Naive thymus-derived CD8-positive, alpha-beta T cell (primary cell): Measurements from ENCODE around the gene SLC25A21. TPM values are rescaled to one million over a fixed set of nuclear protein-coding genes. Genes with fewer than 3 reads are reported as not detected.
"Not testable (repeated sequence)": the region's sequence is repeated elsewhere in the genome, so short reads cannot be mapped to it uniquely, and the experiment has no call there.

Source experiments
- ATAC-seq, 2 donors: fragments of 150-1000 bp; cut with Tn5 transposase in 1 of 2; sonication (Bioruptor Pico), chemical (Tn5 transposase) in 1 of 2; 1 replicate in 1 of 2; 2 replicates in 1 of 2; pipeline ENCODE4 v1.10.0; 2021; ENCODE audit warnings: mild to moderate bottlenecking in 2 of 2, moderate library complexity in 2 of 2
- POLR2A ChIA-PET: fragments of 350-600 bp; sonication (Branson Sonifier 250); formaldehyde crosslinking; loops from one replicate; lab custom pipeline; 2021; ENCODE audit warnings: antibody characterized with exemption; lab: Charles Lee
- DNase-seq, 10 donors: peaks; one replicate each; pipeline versions ENCODE4 v3.0.0 to v3.0.0-alpha.2; 2020 to 2022
- H3K27ac Mint-ChIP-seq, 10 donors: one replicate each; pipeline ENCODE4 v1.8.0; 2020 to 2022; ENCODE audit warnings: mild to moderate bottlenecking in 10 of 10, mixed read lengths in 10 of 10, moderate library complexity in 4 of 10, inconsistent platforms in 1 of 10
- H3K27me3 Mint-ChIP-seq, 5 donors: one replicate each; pipeline ENCODE4 v1.8.0; 2021 to 2022; ENCODE audit warnings: mixed read lengths in 5 of 5
- H3K36me3 Mint-ChIP-seq, 3 donors: one replicate each; pipeline ENCODE4 v1.8.0; 2020 to 2022; ENCODE audit warnings: mixed read lengths in 3 of 3, mild to moderate bottlenecking in 2 of 3, inconsistent platforms in 1 of 3
- H3K4me1 Mint-ChIP-seq, 4 donors: one replicate each; pipeline ENCODE4 v1.8.0; 2021 to 2022; ENCODE audit warnings: mixed read lengths in 4 of 4
- H3K4me3 Mint-ChIP-seq, 10 donors: one replicate each; pipeline ENCODE4 v1.8.0; 2020 to 2022; ENCODE audit warnings: mild to moderate bottlenecking in 10 of 10, mixed read lengths in 10 of 10, moderate library complexity in 6 of 10, inconsistent platforms in 1 of 10
- H3K9me3 Mint-ChIP-seq, 9 donors: one replicate each; pipeline ENCODE4 v1.8.0; 2020 to 2022; ENCODE audit warnings: mixed read lengths in 9 of 9, mild to moderate bottlenecking in 3 of 9, inconsistent platforms in 1 of 9, moderate library complexity in 1 of 9
- polyA plus RNA-seq, 3 donors: library from polyadenylated mRNA; unstranded; fragments of 300-500 nt; fragmentation: Illumina TruSeq; gene quantifications; one replicate each; pipeline ENCODE4 v1.2.3, GENCODE V29; 2021
- total RNA-seq, 8 experiments: library from RNA in 2 of 8; stranded (reverse) in 2 of 8; gene quantifications; one replicate each; pipeline ENCODE4 v1.2.3 and lab custom pipeline; 2021 to 2026

Gene SLC25A21
- total and polyA plus RNA-seq, 5 experiments from 2014 or later = not detected

DNA sequence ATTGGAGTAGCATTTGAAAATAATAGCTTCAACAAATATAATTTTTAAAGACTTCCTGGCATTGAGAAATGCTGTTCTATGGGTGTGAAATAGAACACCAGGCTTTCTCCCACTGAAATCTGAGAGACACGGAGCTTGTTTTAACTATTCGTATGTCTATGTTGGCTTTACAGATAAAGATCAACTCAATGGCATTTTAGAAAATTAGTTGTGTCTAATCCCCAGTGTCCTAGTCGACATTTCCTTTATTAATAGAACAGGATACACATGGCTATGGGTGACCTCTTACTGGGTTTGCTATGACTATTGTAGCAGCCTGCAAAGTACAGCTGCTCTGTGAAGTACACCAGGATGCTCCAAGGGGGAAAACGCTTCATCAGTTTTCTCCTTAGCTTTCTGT lies 159.3 kb downstream of the SLC25A21 start:
- POLR2A ChIA-PET = no interaction called here
- no peak for ATAC-seq
- H3K27me3 Mint-ChIP-seq = no peaks in the 10 kb centered on the region

DNA sequence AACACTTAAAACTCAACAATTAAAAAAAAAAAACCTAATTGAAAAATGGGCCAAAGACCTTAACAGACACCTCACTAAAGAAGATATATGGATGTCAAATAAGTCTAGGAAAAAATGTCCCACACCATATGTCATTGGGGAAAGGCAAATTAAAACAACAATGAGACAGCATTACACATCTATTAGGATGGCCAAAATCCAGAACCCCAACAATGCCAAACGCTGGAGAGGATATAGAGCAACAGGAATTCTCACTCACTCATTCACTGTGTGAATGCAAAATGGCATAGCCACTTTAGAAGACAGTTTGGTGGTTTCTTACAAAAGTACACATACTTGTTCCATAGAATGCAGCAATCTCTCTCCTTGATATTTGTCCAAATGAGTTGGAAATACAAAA lies 173.7 kb downstream of the SLC25A21 start:
- no peaks in the 10 kb centered on the region for H3K4me1 Mint-ChIP-seq
- POLR2A ChIA-PET = no interaction called here
- no peak overlapping the region for H3K27ac Mint-ChIP-seq
- peaks cover 0 to 5% (median 0%) of the 10 kb centered on the region in 5 donors for H3K27me3 Mint-ChIP-seq
- ATAC-seq (no peak), DNase-seq (no peak)
- H3K9me3 Mint-ChIP-seq = peaks cover 0 to 17% (median 3%) of the 10 kb centered on the region in 9 donors
- no peak overlapping the region for H3K4me3 Mint-ChIP-seq
- H3K36me3 Mint-ChIP-seq = no peaks in the 10 kb centered on the region

More for the DNA sequence above, 159.3 kb downstream of the SLC25A21 start:
- Mint-ChIP-seq H3K9me3 (peaks cover 0 to 10% (median 7%) of the 10 kb centered on the region in 9 donors), H3K27ac (no peak overlapping the region), H3K4me3 (no peak overlapping the region), H3K4me1 (no peaks in the 10 kb centered on the region), H3K36me3 (no peaks in the 10 kb centered on the region)
- no peak for DNase-seq

GRCh38 chr14:36997843-36998242 lies 174.6 kb downstream of the SLC25A21 start:
- H3K9me3 Mint-ChIP-seq = peaks cover 0 to 17% (median 3%) of the 10 kb centered on the region in 9 donors
- H3K36me3 Mint-ChIP-seq = no peaks in the 10 kb centered on the region
- no peak overlapping the region for H3K4me3 Mint-ChIP-seq
- POLR2A ChIA-PET = no interaction called here
- no peaks in the 10 kb centered on the region for H3K4me1 Mint-ChIP-seq
- ATAC-seq = no peak
- peaks cover 0 to 5% (median 0%) of the 10 kb centered on the region in 5 donors for H3K27me3 Mint-ChIP-seq
- H3K27ac Mint-ChIP-seq = no peak overlapping the region
- DNase-seq = no peak

- DNase-seq = no peak
- peaks cover 0 to 17% (median 3%) of the 10 kb centered on the region in 9 donors for H3K9me3 Mint-ChIP-seq
- no peak overlapping the region for H3K4me3 Mint-ChIP-seq
- POLR2A ChIA-PET = no interaction called here
- no peak for ATAC-seq
- no peaks in the 10 kb centered on the region for H3K4me1 Mint-ChIP-seq
- H3K27ac Mint-ChIP-seq = no peak overlapping the region
- peaks cover 0 to 5% (median 0%) of the 10 kb centered on the region in 5 donors for H3K27me3 Mint-ChIP-seq
- no peaks in the 10 kb centered on the region for H3K36me3 Mint-ChIP-seq
These were observed 175.4 kb downstream of the SLC25A21 start for GRCh38 chr14:36996857-36997590.

- no peak for ATAC-seq
- POLR2A ChIA-PET = no interaction called here
- peaks cover 0 to 5% (median 0%) of the 10 kb centered on the region in 5 donors for H3K27me3 Mint-ChIP-seq
- H3K9me3 Mint-ChIP-seq = peaks cover 0 to 17% (median 3%) of the 10 kb centered on the region in 9 donors
- no peak overlapping the region for H3K27ac Mint-ChIP-seq
- H3K4me1 Mint-ChIP-seq = no peaks in the 10 kb centered on the region
- no peaks in the 10 kb centered on the region for H3K36me3 Mint-ChIP-seq
- H3K4me3 Mint-ChIP-seq = no peak overlapping the region
- DNase-seq = no peak
These were observed 176.1 kb downstream of the SLC25A21 start for GRCh38 chr14:36996133-36996856.

- DNase-seq = no peak
- no peak overlapping the region for H3K4me3 Mint-ChIP-seq
- H3K36me3 Mint-ChIP-seq = no peaks in the 10 kb centered on the region
- POLR2A ChIA-PET = no interaction called here
- no peak for ATAC-seq
- H3K27me3 Mint-ChIP-seq = no peaks in the 10 kb centered on the region
- H3K4me1 Mint-ChIP-seq = no peaks in the 10 kb centered on the region
- no peak overlapping the region for H3K27ac Mint-ChIP-seq
- peaks cover 0 to 3% (median 0%) of the 10 kb centered on the region in 9 donors for H3K9me3 Mint-ChIP-seq
These were observed 182.6 kb downstream of the SLC25A21 start for GRCh38 chr14:36989806-36990205.

DNA sequence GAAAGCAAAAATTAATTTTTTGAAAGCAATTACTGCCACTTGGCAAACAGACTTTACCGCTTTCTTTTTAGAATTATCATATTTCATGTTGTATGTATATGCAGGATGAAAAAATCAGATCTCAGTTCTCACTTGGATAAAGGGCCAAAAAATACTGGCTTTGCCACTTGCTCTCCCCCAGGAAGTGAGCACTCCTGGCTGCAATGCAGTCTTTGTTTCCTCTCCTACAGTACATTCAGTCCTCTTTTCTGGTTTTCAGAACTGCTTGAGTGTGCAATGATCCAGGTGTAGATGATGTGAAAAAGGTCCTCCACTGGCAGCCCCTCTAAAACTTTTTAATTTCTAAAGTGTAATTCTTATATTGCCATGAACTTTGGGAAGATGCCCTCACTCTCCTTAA lies 183.4 kb downstream of the SLC25A21 start:
- DNase-seq (no peak), ATAC-seq (no peak)
- POLR2A ChIA-PET = no interaction called here
- Mint-ChIP-seq H3K27ac (no peak overlapping the region), H3K36me3 (no peaks in the 10 kb centered on the region), H3K9me3 (peaks cover 0 to 3% (median 0%) of the 10 kb centered on the region in 9 donors), H3K27me3 (no peaks in the 10 kb centered on the region), H3K4me3 (no peak overlapping the region), H3K4me1 (no peaks in the 10 kb centered on the region)

- no peak overlapping the region for H3K4me3 Mint-ChIP-seq
- DNase-seq (no peak), ATAC-seq (no peak)
- H3K27ac Mint-ChIP-seq = no peak overlapping the region
- H3K36me3 Mint-ChIP-seq = no peaks in the 10 kb centered on the region
- H3K9me3 Mint-ChIP-seq = peaks cover 0 to 7% (median 0%) of the 10 kb centered on the region in 9 donors
- H3K27me3 Mint-ChIP-seq = no peaks in the 10 kb centered on the region
- POLR2A ChIA-PET = no interaction called here
- no peaks in the 10 kb centered on the region for H3K4me1 Mint-ChIP-seq
These were observed 183.8 kb downstream of the SLC25A21 start for GRCh38 chr14:36988568-36988967.

DNA sequence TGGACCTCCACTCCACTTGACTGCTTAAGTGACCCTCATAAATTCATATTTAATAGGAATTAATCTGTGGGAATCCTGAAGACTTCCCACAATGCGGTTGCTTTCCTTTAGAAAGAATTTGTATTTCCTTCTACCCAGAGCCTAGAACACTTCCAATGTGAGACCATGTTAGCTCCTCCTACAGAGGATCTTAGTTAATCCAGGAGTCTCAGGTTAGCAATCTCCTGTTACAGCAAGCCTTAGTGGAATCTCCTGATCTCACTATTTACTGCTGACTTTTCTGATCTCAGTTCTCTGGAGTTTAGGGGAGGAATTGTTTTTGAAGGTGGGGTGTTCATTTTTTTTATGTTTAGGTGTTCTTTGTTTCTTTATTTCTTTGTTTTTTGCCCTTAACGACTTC lies 186.0 kb downstream of the SLC25A21 start:
- Mint-ChIP-seq H3K9me3 (peaks cover 0 to 7% (median 3%) of the 10 kb centered on the region in 9 donors), H3K4me3 (no peak overlapping the region), H3K27ac (no peak overlapping the region), H3K36me3 (no peaks in the 10 kb centered on the region), H3K4me1 (no peaks in the 10 kb centered on the region), H3K27me3 (no peaks in the 10 kb centered on the region)
- no peak for DNase-seq
- POLR2A ChIA-PET = no interaction called here
- no peak for ATAC-seq

DNA sequence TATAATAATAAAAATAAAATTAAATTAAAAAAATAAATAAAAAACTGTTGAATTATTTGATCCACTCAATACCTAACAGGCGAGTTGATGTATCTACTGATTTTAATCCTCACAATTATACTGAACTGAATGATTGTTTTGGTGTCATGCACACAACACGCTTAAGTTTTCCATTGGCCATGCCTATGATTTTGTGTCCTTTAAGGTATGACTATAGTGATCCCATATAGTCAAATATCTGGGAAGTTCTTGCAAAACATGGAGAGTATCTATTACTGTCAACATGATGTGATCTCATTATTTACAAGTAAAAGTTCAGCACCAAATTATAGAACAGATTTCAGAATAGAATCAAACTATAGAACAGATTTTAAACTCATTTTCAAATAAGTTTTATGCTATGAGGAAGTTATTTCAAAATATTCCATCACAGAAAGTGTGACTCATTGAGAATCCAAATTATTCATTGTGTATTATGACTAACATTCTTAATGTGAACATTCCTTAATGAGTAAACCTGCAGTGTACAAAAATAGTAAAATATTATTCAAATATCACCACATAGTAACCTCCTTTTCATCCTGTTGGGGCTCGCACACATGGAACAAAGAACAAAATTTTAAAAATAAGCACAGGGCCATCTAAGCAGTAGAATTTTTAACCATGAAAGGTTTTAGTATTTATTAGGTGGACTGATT lies 190.4 kb downstream of the SLC25A21 start:
- peaks cover 0 to 9% (median 4%) of the 10 kb centered on the region in 9 donors for H3K9me3 Mint-ChIP-seq
- H3K27me3 Mint-ChIP-seq = no peaks in the 10 kb centered on the region
- H3K27ac Mint-ChIP-seq = no peak overlapping the region
- POLR2A ChIA-PET = no interaction called here
- peaks cover 0 to 2% (median 0%) of the 10 kb centered on the region in 3 donors for H3K36me3 Mint-ChIP-seq
- H3K4me1 Mint-ChIP-seq = no peaks in the 10 kb centered on the region
- DNase-seq (no peak), ATAC-seq (no peak)
- no peak overlapping the region for H3K4me3 Mint-ChIP-seq

- H3K4me1 Mint-ChIP-seq, ATAC-seq, H3K36me3 Mint-ChIP-seq, H3K27me3 Mint-ChIP-seq, H3K27ac Mint-ChIP-seq, POLR2A ChIA-PET, DNase-seq, H3K4me3 Mint-ChIP-seq: not testable (repeated sequence)
- peaks cover 0 to 10% (median 6%) of the 10 kb centered on the region in 9 donors for H3K9me3 Mint-ChIP-seq
These were observed 192.0 kb downstream of the SLC25A21 start for GRCh38 chr14:36980413-36980812.

DNA sequence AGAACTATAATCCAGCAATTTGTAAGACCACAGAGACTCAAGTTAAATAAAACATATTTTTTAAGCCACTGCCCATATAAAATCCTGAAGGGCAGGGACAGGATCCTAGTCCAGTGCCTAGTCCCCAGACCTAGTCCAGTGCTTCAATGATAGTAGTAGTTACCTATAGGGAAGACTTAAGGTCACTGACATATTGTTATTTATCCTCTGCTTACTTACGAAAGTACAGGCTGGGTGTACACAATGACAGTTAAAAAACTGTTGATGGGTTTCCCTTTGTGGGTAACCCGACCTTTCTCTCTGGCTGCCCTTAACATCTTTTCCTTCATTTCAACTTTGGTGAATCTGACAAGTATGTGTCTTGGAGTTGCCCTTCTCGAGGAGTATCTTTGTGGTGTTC lies 192.5 kb downstream of the SLC25A21 start:
- no peak overlapping the region for H3K4me3 Mint-ChIP-seq
- POLR2A ChIA-PET = no interaction called here
- no peaks in the 10 kb centered on the region for H3K4me1 Mint-ChIP-seq
- no peak for ATAC-seq
- DNase-seq = no peak
- no peaks in the 10 kb centered on the region for H3K27me3 Mint-ChIP-seq
- peaks cover 0 to 2% (median 0%) of the 10 kb centered on the region in 3 donors for H3K36me3 Mint-ChIP-seq
- H3K9me3 Mint-ChIP-seq = peaks cover 0 to 12% (median 6%) of the 10 kb centered on the region in 9 donors
- H3K27ac Mint-ChIP-seq = no peak overlapping the region

DNA sequence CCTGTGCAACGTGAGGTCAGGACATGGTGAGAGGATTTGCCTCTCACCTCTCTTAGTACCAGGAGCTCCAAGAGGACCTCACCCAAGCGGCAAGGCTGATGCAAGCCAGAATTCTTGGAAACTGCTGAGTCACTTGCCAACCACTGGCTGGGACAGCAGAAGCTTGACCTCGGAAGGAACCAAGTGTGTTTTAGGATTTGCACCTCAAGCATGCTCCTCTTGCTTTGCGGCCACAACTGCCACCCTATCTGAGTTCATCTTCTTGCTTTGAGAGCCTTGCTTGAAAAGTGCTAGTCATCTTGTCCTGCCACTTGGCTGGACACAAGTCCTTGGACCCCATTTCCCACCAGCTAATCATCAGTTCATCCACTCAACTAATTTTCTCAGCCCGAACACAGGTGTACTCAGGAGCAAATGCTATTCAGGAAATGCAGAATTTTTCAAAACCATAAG lies 195.8 kb downstream of the SLC25A21 start:
- H3K36me3 Mint-ChIP-seq = peaks cover 0 to 2% (median 0%) of the 10 kb centered on the region in 3 donors
- H3K9me3 Mint-ChIP-seq = peaks cover 0 to 21% (median 4%) of the 10 kb centered on the region in 9 donors
- ATAC-seq (no peak), DNase-seq (no peak)
- H3K27ac Mint-ChIP-seq = peak overlapping the region in 1 of 10 donors; percentile 44
- no peaks in the 10 kb centered on the region for H3K4me1 Mint-ChIP-seq
- POLR2A ChIA-PET = no interaction called here
- no peak overlapping the region for H3K4me3 Mint-ChIP-seq
- H3K27me3 Mint-ChIP-seq = peaks cover 0 to 4% (median 0%) of the 10 kb centered on the region in 5 donors
